AG10803 (cell line): Measurements from ENCODE around the gene PLCB4.

Experiments
- DNase-seq: peaks from one replicate; pipeline ENCODE4 v3.0.0; 2010; ENCODE audit warnings: low read depth
- H3K4me3 ChIP-seq: 2 replicates; pipeline ENCODE4 v1.5.1; 2011; ENCODE audit warnings: mild to moderate bottlenecking, low read length, control low read depth
- CTCF ChIP-seq: conservative IDR thresholded peaks from 2 replicates; pipeline ENCODE4 v1.5.1; 2011; ENCODE audit warnings: mild to moderate bottlenecking, low read length, control low read depth, inconsistent platforms

PLCB4 gene

GRCh38 chr20:9319687-9320384, 250.9 kb downstream of the PLCB4 start:
- TF ChIP-seq CTCF: no peak
- H3K4me3 ChIP-seq: no peak overlapping the region
- DNase-seq: no peak

GRCh38 chr20:9321007-9321406, 252.1 kb downstream of the PLCB4 start:
- no peak for TF ChIP-seq CTCF
- H3K4me3 ChIP-seq: no peak overlapping the region
- DNase-seq: no peak

- no peak overlapping the region for H3K4me3 ChIP-seq
- no peak for TF ChIP-seq CTCF
- DNase-seq: peak; percentile 27
These were observed 253.8 kb downstream of the PLCB4 start for GRCh38 chr20:9322661-9323060.

- TF ChIP-seq CTCF: peak; percentile 43
- DNase-seq: no peak
- no peak overlapping the region for H3K4me3 ChIP-seq
These were observed 254.7 kb downstream of the PLCB4 start for GRCh38 chr20:9323622-9324021.

GRCh38 chr20:9329355-9330101, 260.6 kb downstream of the PLCB4 start:
- H3K4me3 ChIP-seq: no peak overlapping the region
- no peak for TF ChIP-seq CTCF
- DNase-seq: no peak

- TF ChIP-seq CTCF: no peak
- H3K4me3 ChIP-seq: no peak overlapping the region
- DNase-seq: no peak
These were observed 261.3 kb downstream of the PLCB4 start for GRCh38 chr20:9330151-9330550.
